ENCODE measurements around the gene HLA-DPA1. TPM values are rescaled to one million over a fixed set of nuclear protein-coding genes. Genes with fewer than 3 reads are reported as not detected.

HLA-DPA1 gene
- total RNA-seq: 10 to 100 TPM; 14.6 to 70.1 (median 50.4) TPM

DNA sequence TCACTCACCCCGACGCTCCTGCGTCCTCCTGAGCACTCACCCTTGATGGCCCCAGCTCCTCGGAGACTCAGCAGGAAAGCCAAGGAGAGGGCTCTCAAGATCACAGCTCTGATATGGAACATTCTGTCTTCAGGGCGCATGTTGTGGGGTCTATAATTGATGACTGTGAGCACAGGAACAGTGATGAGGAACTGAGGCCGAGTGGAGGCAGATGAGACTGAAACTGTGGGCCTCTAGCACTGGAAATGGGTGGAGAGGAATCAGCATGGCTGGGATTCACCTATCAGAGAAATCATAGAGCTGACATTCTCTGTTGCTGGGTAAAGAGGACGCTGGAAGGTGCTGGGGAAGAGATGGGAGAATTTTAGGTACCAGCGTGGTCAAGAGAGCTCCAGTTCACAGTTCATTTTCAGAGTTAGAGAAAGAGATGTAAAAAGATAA is at the start of gene HLA-DPA1:
TSS of gene HLA-DPA1 (minus strand) at position 219 of the 441 bp plus-strand sequence.
- Histone ChIP-seq H3K27ac (peak within 1 kb of the TSS; percentile 14 to 90 (median 62)), H3K4me3 (peak within 1 kb of the TSS; percentile 34 to 49 (median 42)), H3K9me3 (no peaks in the 10 kb centered on the region), H3K27me3 (no peaks in the 10 kb centered on the region), H3K4me1 (no peaks in the 10 kb centered on the region), H3K36me3 (peaks cover 0 to 12% (median 0%) of the 10 kb centered on the region in 3 donors)
- TF ChIP-seq, protein P1, sequence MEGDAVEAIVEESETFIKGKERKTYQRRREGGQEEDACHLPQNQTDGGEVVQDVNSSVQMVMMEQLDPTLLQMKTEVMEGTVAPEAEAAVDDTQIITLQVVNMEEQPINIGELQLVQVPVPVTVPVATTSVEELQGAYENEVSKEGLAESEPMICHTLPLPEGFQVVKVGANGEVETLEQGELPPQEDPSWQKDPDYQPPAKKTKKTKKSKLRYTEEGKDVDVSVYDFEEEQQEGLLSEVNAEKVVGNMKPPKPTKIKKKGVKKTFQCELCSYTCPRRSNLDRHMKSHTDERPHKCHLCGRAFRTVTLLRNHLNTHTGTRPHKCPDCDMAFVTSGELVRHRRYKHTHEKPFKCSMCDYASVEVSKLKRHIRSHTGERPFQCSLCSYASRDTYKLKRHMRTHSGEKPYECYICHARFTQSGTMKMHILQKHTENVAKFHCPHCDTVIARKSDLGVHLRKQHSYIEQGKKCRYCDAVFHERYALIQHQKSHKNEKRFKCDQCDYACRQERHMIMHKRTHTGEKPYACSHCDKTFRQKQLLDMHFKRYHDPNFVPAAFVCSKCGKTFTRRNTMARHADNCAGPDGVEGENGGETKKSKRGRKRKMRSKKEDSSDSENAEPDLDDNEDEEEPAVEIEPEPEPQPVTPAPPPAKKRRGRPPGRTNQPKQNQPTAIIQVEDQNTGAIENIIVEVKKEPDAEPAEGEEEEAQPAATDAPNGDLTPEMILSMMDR (IDR thresholded peaks at IDR 0.05): no peak
- peak; percentile 36 to 72 for TF ChIP-seq POLR2A (IDR thresholded peaks at IDR 0.05)
- peak in 2 of 3 donors; percentile 86 to 89 for DNase-seq

DNA sequence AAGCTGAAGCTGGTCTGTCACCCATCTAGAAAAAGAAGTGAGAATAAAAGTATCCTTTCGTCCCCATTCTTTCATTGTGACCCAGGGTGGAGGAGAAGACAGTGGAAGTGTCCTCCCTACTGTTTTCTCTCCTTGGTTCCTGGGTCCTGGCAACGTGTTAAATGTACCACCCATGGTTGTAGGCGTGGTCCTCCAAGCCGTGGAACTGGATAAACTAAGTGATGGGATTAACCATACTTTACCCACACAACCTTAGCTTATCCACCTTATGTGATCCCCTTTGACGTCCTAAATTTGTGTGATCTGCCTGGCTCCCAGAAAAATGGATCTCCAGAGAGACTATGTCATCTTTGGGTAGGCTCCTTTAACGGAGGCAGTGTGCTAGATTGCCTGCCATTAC is 49.7 kb upstream of the HLA-DPA1 start:
- Histone ChIP-seq H3K4me1 (no peaks in the 10 kb centered on the region), H3K9me3 (no peaks in the 10 kb centered on the region), H3K36me3 (no peaks in the 10 kb centered on the region), H3K27ac (no peak overlapping the region), H3K27me3 (no peaks in the 10 kb centered on the region), H3K4me3 (no peak overlapping the region)
- TF ChIP-seq, protein P1 (IDR thresholded peaks at IDR 0.05): no peak
- no peak for TF ChIP-seq POLR2A (IDR thresholded peaks at IDR 0.05)
- DNase-seq: no peak

DNA sequence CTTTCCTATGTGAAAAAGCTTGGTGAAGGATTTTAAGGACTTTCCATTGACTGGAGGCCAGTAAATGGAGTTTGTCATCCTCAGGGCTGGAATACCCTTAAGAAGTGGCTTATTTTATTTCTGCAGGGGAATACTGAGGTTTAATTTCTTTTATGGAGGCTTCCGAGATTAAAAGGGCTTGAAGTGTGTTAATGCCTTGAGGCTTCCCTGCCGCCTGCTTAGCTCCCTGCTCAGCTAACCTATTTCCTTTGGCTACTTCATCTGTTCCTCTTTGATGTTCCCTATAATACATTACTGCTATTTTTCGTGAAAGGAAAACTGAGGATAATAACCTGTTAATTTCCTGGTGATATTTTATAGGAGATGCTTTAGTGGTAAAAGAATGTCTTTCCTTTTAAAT is 46.6 kb upstream of the HLA-DPA1 start:
- no peaks in the 10 kb centered on the region for H3K4me1 ChIP-seq
- no peaks in the 10 kb centered on the region for H3K36me3 ChIP-seq
- DNase-seq: no peak
- TF ChIP-seq, protein P1 (IDR thresholded peaks at IDR 0.05): no peak
- TF ChIP-seq POLR2A (IDR thresholded peaks at IDR 0.05): no peak
- peaks cover 0 to 16% of the 10 kb centered on the region in 2 donors for H3K27me3 ChIP-seq
- no peak overlapping the region for H3K4me3 ChIP-seq
- no peak overlapping the region for H3K27ac ChIP-seq
- H3K9me3 ChIP-seq: no peaks in the 10 kb centered on the region

DNA sequence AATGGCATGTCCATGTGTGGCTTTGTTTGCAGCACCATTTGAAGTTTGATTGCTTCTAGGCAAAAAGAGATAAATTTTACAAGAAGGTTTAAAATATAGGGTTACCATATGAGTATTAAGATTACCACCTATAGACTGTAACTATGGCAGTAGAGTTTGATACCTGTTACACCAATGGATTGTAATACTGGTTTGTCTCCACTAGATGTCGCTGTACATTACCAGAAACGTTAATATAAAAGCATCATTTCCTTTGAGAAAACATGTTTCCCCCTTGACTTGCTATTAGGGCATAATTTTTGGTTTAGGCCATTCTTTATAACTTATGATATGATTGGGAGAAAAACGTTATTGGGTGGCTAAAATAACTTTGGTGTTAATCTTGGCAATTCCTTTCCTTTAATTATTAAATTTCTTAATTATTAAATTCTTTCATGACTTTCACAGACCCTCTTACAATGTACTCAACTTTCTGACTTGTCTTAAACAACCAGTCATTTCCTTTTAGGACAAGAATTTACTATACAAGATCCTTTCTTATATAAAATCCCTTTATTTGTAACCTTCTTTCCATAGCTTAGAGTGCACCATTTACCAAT is 45.2 kb upstream of the HLA-DPA1 start:
- H3K4me1 ChIP-seq: peaks cover 0 to 9% (median 0%) of the 10 kb centered on the region in 4 donors
- TF ChIP-seq, protein P1 (IDR thresholded peaks at IDR 0.05): peak; percentile 81 to 99 (median 92)
- TF ChIP-seq POLR2A (IDR thresholded peaks at IDR 0.05): no peak
- no peak for DNase-seq
- peaks cover 0 to 16% of the 10 kb centered on the region in 2 donors for H3K27me3 ChIP-seq
- no peak overlapping the region for H3K4me3 ChIP-seq
- no peak overlapping the region for H3K27ac ChIP-seq
- no peaks in the 10 kb centered on the region for H3K36me3 ChIP-seq
- H3K9me3 ChIP-seq: no peaks in the 10 kb centered on the region

DNA sequence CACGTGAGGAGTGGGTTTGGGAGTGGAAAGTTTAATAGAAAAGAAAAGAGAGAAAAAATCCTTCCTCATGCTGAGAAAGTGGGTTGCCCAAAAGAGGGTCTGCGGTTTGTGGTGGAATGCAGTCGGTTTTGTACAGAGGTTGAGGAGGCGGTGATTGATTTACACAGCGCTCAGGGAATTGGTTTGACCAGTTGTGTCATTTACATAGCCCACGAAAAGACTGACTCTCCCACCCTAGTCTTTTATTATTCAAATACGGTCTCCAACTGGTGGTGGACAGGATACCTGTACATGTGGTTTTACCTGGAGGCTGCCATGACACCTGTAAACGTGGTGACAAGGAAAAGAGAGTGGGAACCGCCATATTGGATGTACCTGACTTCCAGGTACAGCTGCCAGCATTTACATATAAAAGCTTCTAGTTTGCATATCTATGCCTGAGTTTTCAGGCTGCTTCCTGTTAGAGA is 44.4 kb upstream of the HLA-DPA1 start:
- Histone ChIP-seq H3K4me3 (no peak overlapping the region), H3K4me1 (peaks cover 0 to 9% (median 0%) of the 10 kb centered on the region in 4 donors), H3K27me3 (peaks cover 0 to 16% of the 10 kb centered on the region in 2 donors), H3K27ac (no peak overlapping the region), H3K9me3 (no peaks in the 10 kb centered on the region), H3K36me3 (no peaks in the 10 kb centered on the region)
- DNase-seq: no peak
- TF ChIP-seq POLR2A (IDR thresholded peaks at IDR 0.05): no peak
- TF ChIP-seq, protein P1 (IDR thresholded peaks at IDR 0.05): no peak

Measured in Peyer's patch (tissue), 4 donors.